ENCODE measurements around the gene FAM163B.

DNA sequence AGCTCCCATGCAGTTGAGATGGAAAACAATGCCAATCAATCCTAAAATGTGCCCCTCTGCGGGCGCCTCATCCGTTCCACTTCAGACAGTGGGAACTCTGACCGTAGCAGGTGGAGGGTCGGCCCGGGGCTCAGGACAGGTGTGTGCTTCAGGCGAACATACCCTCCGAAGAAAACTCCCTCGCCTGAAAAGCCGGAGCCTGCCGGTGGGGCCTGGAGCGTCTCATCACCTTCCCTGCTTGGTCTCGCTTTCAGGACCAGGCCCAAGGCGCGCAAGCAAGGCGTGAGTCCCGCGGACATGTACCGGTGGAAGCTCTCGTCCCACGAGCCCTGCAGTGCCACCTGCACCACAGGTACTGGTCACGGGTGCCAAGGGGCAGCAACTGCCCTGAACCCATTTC, 48.2 kb downstream of the FAM163B start:
- TF ChIP-seq EP300 (IDR thresholded peaks at IDR 0.05) (no peak), POLR2AphosphoS5 (IDR thresholded peaks at IDR 0.05) (no peak), CTCF (IDR thresholded peaks at IDR 0.05) (no peak)
